Transverse colon (tissue), 4 donors: ENCODE results near the gene SLC35B4. TPM values are rescaled to one million over a fixed set of nuclear protein-coding genes. Genes with fewer than 3 reads are reported as not detected.
A peak's percentile ranks its signal among the peaks of the same experiment; 100 is the strongest.

ENCODE experiments used
- DNase-seq: peaks from one replicate; pipeline ENCODE4 v3.0.0-alpha.2; 2019
- H3K27ac ChIP-seq, 4 donors: fragments of 200-600 bp; sonication (generic); 2 replicates each; pipeline ENCODE4 v1.5.1; 2016 to 2018; ENCODE audit warnings: inconsistent platforms in 4 of 4
- H3K27me3 ChIP-seq: fragments of 200-600 bp; sonication (generic); 2 replicates; pipeline ENCODE4 v1.5.1; 2017; ENCODE audit warnings: inconsistent platforms
- H3K36me3 ChIP-seq, 4 donors: fragments of 200-600 bp; sonication (generic); 2 replicates each; pipeline ENCODE4 v1.5.1; 2017 to 2019; ENCODE audit warnings: inconsistent platforms in 4 of 4
- H3K4me1 ChIP-seq, 4 donors: fragments of 200-600 bp; sonication (generic); 2 replicates each; pipeline ENCODE4 v1.5.1; 2017 to 2020; ENCODE audit warnings: inconsistent platforms in 4 of 4
- H3K4me3 ChIP-seq, 4 donors: fragments of 200-600 bp; sonication (generic); 1 replicate in 1 of 4; 2 replicates in 3 of 4; pipeline versions ENCODE4 v1.5.1 to v1.6.1; 2017 to 2019; ENCODE audit warnings: inconsistent platforms in 4 of 4
- H3K9me3 ChIP-seq, 2 donors: fragments of 200-600 bp; sonication (generic); 2 replicates each; pipeline ENCODE4 v1.5.1; 2017 to 2019; ENCODE audit warnings: inconsistent platforms in 2 of 2
- EP300 ChIP-seq: sonication (generic); formaldehyde crosslinking; IDR thresholded peaks from one replicate; pipeline ENCODE4 v1.6.1; 2017; ENCODE audit warnings: antibody characterized with exemption, low read depth
- POLR2A ChIP-seq: fragments of 450-650 bp; IDR thresholded peaks from one replicate; pipeline ENCODE4 v1.6.1; 2016; ENCODE audit warnings: antibody characterized with exemption, mild to moderate bottlenecking, moderate library complexity
- POLR2AphosphoS5 ChIP-seq, 3 donors: sonication (generic); formaldehyde crosslinking; IDR thresholded peaks; one replicate each; pipeline ENCODE4 v1.6.1; 2016; ENCODE audit warnings: antibody characterized with exemption in 3 of 3
- WGBS, 2 donors: methylation state at CpG; one replicate each; pipeline ENCODE4 v1.1.5; 2018; ENCODE audit warnings: low coverage in 1 of 2; 5-methylcytosine and 5-hydroxymethylcytosine counted together
- in situ Hi-C, 4 donors: fragments of 200-750 bp; cut with MboI; loops; one replicate each; pipeline versions ENCODE4 v1.15.0 to v1.15.1; 2017; ENCODE audit warnings: low sequenced_read_pairs in 3 of 4, low pct_ligation_motif_present in 1 of 4, low pct_unique_long_range_greater_than_20kb in 1 of 4
- intact Hi-C: fragments of 100-400 bp; cut with DNase I; formaldehyde crosslinking; loops from one replicate; pipeline ENCODE4 v1.15.1; 2023; ENCODE audit warnings: low total_unique reads
- total RNA-seq, 4 donors: library from RNA; depleted of rRNA; stranded (reverse); fragments of >200 nt; gene quantifications; one replicate each; pipeline ENCODE4 v1.1.0, GENCODE V29; 2016
- TF ChIP-seq, protein P1 (sequence below), 5 experiments: fragments of 200-600 bp in 3 of 5; fragments of 450-650 bp in 2 of 5; sonication (generic) in 3 of 5; IDR thresholded peaks; 1 replicate in 2 of 5; 2 replicates in 3 of 5; pipeline ENCODE4 v1.5.1; 2016 to 2017; ENCODE audit warnings: antibody characterized with exemption in 5 of 5, inconsistent platforms in 3 of 5, mild to moderate bottlenecking in 2 of 5, moderate library complexity in 1 of 5

SLC35B4 gene, protein sequence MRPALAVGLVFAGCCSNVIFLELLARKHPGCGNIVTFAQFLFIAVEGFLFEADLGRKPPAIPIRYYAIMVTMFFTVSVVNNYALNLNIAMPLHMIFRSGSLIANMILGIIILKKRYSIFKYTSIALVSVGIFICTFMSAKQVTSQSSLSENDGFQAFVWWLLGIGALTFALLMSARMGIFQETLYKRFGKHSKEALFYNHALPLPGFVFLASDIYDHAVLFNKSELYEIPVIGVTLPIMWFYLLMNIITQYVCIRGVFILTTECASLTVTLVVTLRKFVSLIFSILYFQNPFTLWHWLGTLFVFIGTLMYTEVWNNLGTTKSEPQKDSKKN
- total RNA-seq = 10 to 100 TPM in 1 of 4 donors, 1 to 10 TPM in 3; 3.6 to 13.5 (median 5.7) TPM

DNA sequence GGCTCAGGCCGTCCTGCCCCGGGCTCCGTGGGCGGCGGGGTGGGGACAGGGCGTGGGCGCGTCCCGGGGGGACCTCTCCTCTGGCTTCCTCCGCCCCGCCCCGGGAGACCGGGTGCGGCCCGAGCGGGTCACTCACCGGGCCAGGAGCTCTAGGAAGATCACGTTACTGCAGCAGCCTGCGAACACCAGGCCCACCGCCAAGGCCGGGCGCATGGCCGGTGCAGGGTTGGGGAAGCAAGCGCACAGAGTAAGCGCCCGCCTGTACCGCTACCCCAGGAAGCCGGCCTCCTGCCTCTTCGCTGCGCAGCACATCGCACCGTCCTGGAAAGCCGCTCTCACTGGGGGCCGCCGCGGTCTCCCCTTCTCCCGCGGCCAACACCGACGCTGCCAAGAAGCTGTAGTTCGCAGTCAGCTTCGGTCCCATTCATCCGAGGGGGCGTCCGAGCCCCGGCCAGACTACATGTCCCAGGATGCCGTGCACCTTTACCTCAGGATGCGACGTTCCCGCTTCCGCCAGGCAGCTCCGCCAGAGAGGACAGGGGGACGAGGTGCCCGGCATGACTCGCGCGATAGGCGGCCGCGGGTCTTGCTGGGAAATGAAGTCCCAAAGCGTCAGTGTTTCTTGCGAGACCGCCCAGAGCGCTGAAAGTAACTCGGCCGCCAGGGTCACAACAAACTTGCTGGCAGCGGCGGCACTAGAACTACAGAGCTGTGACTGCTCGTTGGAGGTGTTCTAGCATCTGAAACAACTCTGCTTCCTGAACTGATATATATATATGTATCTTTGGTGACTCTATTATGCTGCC is at the start of gene SLC35B4:
TSS of gene SLC35B4 (minus strand) at position 392 of the 806 bp plus-strand sequence. CDS start at position 213, 179 bp downstream.
- peak within 1 kb of the TSS; percentile 84 to 89 (median 86) for H3K27ac ChIP-seq
- no peaks in the 10 kb centered on the region for H3K36me3 ChIP-seq
- in situ Hi-C loops (no loop called here), intact Hi-C loops (no loop called here)
- H3K27me3 ChIP-seq = no peaks in the 10 kb centered on the region
- TF ChIP-seq, protein P1, sequence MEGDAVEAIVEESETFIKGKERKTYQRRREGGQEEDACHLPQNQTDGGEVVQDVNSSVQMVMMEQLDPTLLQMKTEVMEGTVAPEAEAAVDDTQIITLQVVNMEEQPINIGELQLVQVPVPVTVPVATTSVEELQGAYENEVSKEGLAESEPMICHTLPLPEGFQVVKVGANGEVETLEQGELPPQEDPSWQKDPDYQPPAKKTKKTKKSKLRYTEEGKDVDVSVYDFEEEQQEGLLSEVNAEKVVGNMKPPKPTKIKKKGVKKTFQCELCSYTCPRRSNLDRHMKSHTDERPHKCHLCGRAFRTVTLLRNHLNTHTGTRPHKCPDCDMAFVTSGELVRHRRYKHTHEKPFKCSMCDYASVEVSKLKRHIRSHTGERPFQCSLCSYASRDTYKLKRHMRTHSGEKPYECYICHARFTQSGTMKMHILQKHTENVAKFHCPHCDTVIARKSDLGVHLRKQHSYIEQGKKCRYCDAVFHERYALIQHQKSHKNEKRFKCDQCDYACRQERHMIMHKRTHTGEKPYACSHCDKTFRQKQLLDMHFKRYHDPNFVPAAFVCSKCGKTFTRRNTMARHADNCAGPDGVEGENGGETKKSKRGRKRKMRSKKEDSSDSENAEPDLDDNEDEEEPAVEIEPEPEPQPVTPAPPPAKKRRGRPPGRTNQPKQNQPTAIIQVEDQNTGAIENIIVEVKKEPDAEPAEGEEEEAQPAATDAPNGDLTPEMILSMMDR (IDR thresholded peaks at IDR 0.05) = peak; percentile 27 to 47 (median 30)
- TF ChIP-seq POLR2AphosphoS5 (IDR thresholded peaks at IDR 0.05) (peak; percentile 32 to 59 (median 55)), EP300 (no peak), POLR2A (peak; percentile 43)
- WGBS, 2 donors = 0% methylated on average over 57 of the region's 69 CpGs; no CpG with 5 or more reads in 1 of the 2 donors
- no peaks in the 10 kb centered on the region for H3K9me3 ChIP-seq
- peak within 1 kb of the TSS; percentile 84 to 89 (median 87) for H3K4me3 ChIP-seq
- peak; percentile 97 for DNase-seq
- peaks cover 4 to 37% (median 11%) of the 10 kb centered on the region in 4 donors for H3K4me1 ChIP-seq

DNA sequence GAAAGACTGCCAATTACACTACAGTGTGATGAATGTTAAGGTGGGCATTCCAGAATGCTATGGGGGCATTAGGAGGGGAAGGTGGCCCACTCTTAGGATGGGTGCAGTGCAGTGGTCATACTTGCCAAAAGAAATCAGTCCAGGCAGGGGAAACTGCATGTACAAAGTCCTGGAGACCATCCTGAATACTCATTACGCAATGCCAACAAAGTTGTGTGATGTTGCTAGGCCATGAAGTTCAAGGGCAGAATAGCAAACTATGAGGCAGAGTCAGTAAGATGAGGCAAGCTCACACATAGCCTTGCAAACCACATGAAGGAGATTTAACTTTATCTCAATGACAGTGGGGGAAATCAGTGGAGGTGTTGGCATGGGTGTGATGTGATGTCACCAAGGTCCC is 49.8 kb upstream of the SLC35B4 start:
- TF ChIP-seq POLR2AphosphoS5 (IDR thresholded peaks at IDR 0.05) (no peak), POLR2A (no peak)
- in situ Hi-C loops (no loop called here), intact Hi-C loops (no loop called here)
- H3K27me3 ChIP-seq = no peaks in the 10 kb centered on the region
- H3K9me3 ChIP-seq = no peaks in the 10 kb centered on the region
- no peak overlapping the region for H3K27ac ChIP-seq
- DNase-seq = no peak
- whole genome bisulfite sequencing, 2 donors = 100% methylated on average over 1 of the region's 1 CpG; no CpG with 5 or more reads in 1 of the 2 donors
- peaks cover 0 to 14% (median 8%) of the 10 kb centered on the region in 4 donors for H3K4me1 ChIP-seq
- H3K36me3 ChIP-seq = no peaks in the 10 kb centered on the region
- no peak overlapping the region for H3K4me3 ChIP-seq

DNA sequence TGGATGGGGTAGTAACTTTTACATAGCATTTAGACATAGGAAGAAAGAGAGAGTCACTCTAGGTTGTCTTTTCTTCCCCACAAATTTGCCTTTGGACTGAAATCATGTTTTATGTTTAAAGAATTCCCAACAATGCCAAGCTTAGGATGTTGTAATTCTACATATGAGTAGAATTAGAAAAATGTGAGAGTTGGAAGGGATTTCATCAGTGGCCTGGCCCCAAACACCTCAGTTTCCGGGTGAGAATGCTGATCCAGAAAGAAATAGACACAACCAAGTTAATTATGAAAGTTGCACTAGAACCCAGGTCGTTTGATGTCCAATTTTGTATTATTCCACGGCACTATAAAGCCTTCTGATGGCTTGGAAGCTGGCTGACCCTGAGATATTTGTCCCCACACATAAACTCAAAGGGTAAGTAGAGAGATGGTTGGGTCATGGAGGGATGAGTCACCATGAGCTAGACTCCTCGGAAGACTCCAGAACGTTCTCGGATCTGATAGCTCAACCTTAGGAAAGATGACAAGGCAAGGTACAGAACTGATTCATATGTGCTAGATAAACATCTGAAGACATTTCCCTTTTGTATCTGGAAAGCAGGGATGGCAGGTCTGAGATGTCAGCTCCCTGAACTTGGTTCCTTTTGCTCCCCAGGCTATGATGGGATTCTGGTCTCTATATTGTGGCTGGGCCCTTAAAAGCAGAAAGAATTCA is 48.8 kb upstream of the SLC35B4 start:
- in situ Hi-C loops (no loop called here), intact Hi-C loops (no loop called here)
- peaks cover 0 to 14% (median 8%) of the 10 kb centered on the region in 4 donors for H3K4me1 ChIP-seq
- DNase-seq = no peak
- H3K36me3 ChIP-seq = no peaks in the 10 kb centered on the region
- no peak overlapping the region for H3K4me3 ChIP-seq
- no peaks in the 10 kb centered on the region for H3K9me3 ChIP-seq
- TF ChIP-seq, protein P1 (IDR thresholded peaks at IDR 0.05) = no peak
- TF ChIP-seq POLR2AphosphoS5 (IDR thresholded peaks at IDR 0.05) = no peak
- TF ChIP-seq POLR2A = no peak
- TF ChIP-seq EP300 = no peak
- no peak overlapping the region for H3K27ac ChIP-seq
- WGBS, 2 donors = 76 to 80% methylated on average over 6 of the region's 6 CpGs
- H3K27me3 ChIP-seq = no peaks in the 10 kb centered on the region

DNA sequence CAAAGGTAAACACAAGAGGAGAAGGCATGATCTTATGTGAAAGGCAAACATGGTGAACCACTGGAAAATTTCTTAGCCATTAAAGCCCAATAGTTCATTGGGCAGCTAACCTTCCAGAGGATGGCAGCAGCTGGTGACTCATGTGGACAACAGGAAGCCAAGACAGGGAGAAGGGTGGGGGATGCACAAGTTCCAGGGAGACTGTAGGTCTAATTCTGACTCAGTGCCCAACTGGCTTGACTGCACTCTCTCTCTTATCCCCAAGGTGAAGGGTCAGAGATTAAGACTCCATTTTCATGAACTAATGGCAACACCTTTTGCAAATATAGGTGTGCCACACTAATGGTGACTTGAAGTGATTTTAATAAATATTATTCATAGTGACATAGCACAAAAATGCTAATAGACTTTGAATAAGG is 47.9 kb upstream of the SLC35B4 start:
- intact Hi-C loops (no loop called here), in situ Hi-C loops (no loop called here)
- Histone ChIP-seq H3K27ac (no peak overlapping the region), H3K4me3 (no peak overlapping the region), H3K27me3 (no peaks in the 10 kb centered on the region), H3K9me3 (no peaks in the 10 kb centered on the region), H3K4me1 (peaks cover 0 to 13% (median 7%) of the 10 kb centered on the region in 4 donors), H3K36me3 (no peaks in the 10 kb centered on the region)
- DNase-seq = no peak
- TF ChIP-seq POLR2AphosphoS5 (IDR thresholded peaks at IDR 0.05) (no peak), POLR2A (no peak), EP300 (no peak)
- TF ChIP-seq, protein P1 (IDR thresholded peaks at IDR 0.05) = no peak
